Nephron (organoid): ENCODE measurements around the gene GDPD5.
A peak's percentile ranks its signal among the peaks of the same experiment; 100 is the strongest.

Source experiments
- H3K27ac Mint-ChIP-seq, 3 experiments: 2 replicates each; pipeline ENCODE4 v1.8.0; 2020; ENCODE audit warnings: mixed read lengths in 3 of 3, mild to moderate bottlenecking in 2 of 3, moderate library complexity in 1 of 3
- H3K27me3 Mint-ChIP-seq: 2 replicates; pipeline ENCODE4 v1.8.0; 2021; ENCODE audit warnings: low read depth, mild to moderate bottlenecking, moderate library complexity, mixed read lengths
- H3K36me3 Mint-ChIP-seq: 2 replicates; pipeline ENCODE4 v1.8.0; 2020; ENCODE audit warnings: low read depth, mixed read lengths
- H3K4me1 Mint-ChIP-seq: 2 replicates; pipeline ENCODE4 v1.8.0; 2020; ENCODE audit warnings: mixed read lengths
- H3K4me3 Mint-ChIP-seq, 3 experiments: 2 replicates each; pipeline ENCODE4 v1.8.0; 2020; ENCODE audit warnings: mild to moderate bottlenecking in 3 of 3, mixed read lengths in 3 of 3, moderate library complexity in 2 of 3
- H3K9me3 Mint-ChIP-seq: 2 replicates; pipeline ENCODE4 v1.8.0; 2020; ENCODE audit warnings: mixed read lengths
- CTCF ChIP-seq, 3 experiments: fragments of 200-600 bp; sonication (generic); IDR thresholded peaks; one replicate each; pipeline ENCODE4 v1.5.0; 2021; ENCODE audit warnings: antibody characterized with exemption in 3 of 3; ENCODE audit not compliant: unreplicated experiment in 3 of 3

Gene GDPD5

GRCh38 chr11:75560644-75561043, 34.9 kb upstream of the GDPD5 start:
- H3K9me3 Mint-ChIP-seq = no peaks in the 10 kb centered on the region
- no peak for TF ChIP-seq CTCF (IDR thresholded peaks at IDR 0.05; ENCODE audit: unreplicated experiment in 3 of 3)
- H3K27ac Mint-ChIP-seq = peak overlapping the region; percentile 100
- H3K36me3 Mint-ChIP-seq = peaks cover 2% of the 10 kb centered on the region
- peaks cover 65% of the 10 kb centered on the region for H3K4me1 Mint-ChIP-seq
- H3K27me3 Mint-ChIP-seq = peaks cover 4% of the 10 kb centered on the region
- peak overlapping the region; percentile 99 for H3K4me3 Mint-ChIP-seq

- peaks cover 4% of the 10 kb centered on the region for H3K27me3 Mint-ChIP-seq
- peak overlapping the region; percentile 64 to 99 (median 66) for H3K4me3 Mint-ChIP-seq
- H3K36me3 Mint-ChIP-seq = no peaks in the 10 kb centered on the region
- H3K9me3 Mint-ChIP-seq = no peaks in the 10 kb centered on the region
- peak overlapping the region; percentile 99 to 100 (median 100) for H3K27ac Mint-ChIP-seq
- peaks cover 66% of the 10 kb centered on the region for H3K4me1 Mint-ChIP-seq
- no peak for TF ChIP-seq CTCF (IDR thresholded peaks at IDR 0.05; ENCODE audit: unreplicated experiment in 3 of 3)
These were observed 33.5 kb upstream of the GDPD5 start for GRCh38 chr11:75558939-75559843.

GRCh38 chr11:75557666-75558494, 32.1 kb upstream of the GDPD5 start:
- no peak for TF ChIP-seq CTCF (IDR thresholded peaks at IDR 0.05; ENCODE audit: unreplicated experiment in 3 of 3)
- peak overlapping the region; percentile 99 to 100 (median 100) for H3K27ac Mint-ChIP-seq
- no peaks in the 10 kb centered on the region for H3K9me3 Mint-ChIP-seq
- H3K36me3 Mint-ChIP-seq = no peaks in the 10 kb centered on the region
- peaks cover 68% of the 10 kb centered on the region for H3K4me1 Mint-ChIP-seq
- H3K27me3 Mint-ChIP-seq = peaks cover 4% of the 10 kb centered on the region
- H3K4me3 Mint-ChIP-seq = peak overlapping the region in 1 of 3 experiments; percentile 55

- H3K4me3 Mint-ChIP-seq = no peak overlapping the region
- no peaks in the 10 kb centered on the region for H3K27me3 Mint-ChIP-seq
- H3K36me3 Mint-ChIP-seq = no peaks in the 10 kb centered on the region
- no peaks in the 10 kb centered on the region for H3K9me3 Mint-ChIP-seq
- peaks cover 68% of the 10 kb centered on the region for H3K4me1 Mint-ChIP-seq
- H3K27ac Mint-ChIP-seq = peak overlapping the region; percentile 81 to 100 (median 99)
- no peak for TF ChIP-seq CTCF (IDR thresholded peaks at IDR 0.05; ENCODE audit: unreplicated experiment in 3 of 3)
These were observed 30.5 kb upstream of the GDPD5 start for GRCh38 chr11:75556275-75556674.

GRCh38 chr11:75555079-75555811, 29.5 kb upstream of the GDPD5 start:
- H3K9me3 Mint-ChIP-seq = no peaks in the 10 kb centered on the region
- no peaks in the 10 kb centered on the region for H3K36me3 Mint-ChIP-seq
- peak overlapping the region; percentile 2 to 59 (median 17) for H3K4me3 Mint-ChIP-seq
- peaks cover 61% of the 10 kb centered on the region for H3K4me1 Mint-ChIP-seq
- H3K27ac Mint-ChIP-seq = peak overlapping the region; percentile 92 to 96 (median 94)
- TF ChIP-seq CTCF (IDR thresholded peaks at IDR 0.05; ENCODE audit: unreplicated experiment in 3 of 3) = no peak
- H3K27me3 Mint-ChIP-seq = no peaks in the 10 kb centered on the region
